ENCODE measurements around the gene SPRN. TPM values are rescaled to one million over a fixed set of nuclear protein-coding genes. Genes with fewer than 3 reads are reported as not detected.

Gene SPRN, protein sequence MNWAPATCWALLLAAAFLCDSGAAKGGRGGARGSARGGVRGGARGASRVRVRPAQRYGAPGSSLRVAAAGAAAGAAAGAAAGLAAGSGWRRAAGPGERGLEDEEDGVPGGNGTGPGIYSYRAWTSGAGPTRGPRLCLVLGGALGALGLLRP
- 0.22 to 0.54 TPM (median 0.30 TPM) in 5 replicates for total RNA-seq (2022; extraction: Qiagen RNA extraction)

DNA sequence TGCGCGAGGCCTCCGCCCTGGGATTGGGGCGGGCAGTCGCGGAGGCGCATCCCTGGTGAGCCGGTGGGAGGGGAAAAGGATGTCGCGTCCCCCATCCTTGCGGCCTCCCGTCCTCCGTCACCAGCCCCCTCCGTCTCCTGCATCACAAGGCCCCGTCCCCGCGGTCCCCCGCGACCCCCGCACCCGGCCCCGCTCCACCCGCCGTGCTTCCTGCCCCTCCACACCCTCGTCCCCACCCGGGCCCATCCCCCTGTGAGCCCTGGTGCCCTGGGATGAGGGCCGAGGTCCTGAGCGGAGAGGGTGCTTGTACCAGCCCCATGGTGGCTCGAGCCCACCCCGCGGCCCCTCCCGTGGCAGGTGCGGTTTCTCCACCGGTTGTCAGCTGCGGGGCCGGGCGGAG, at the start of gene SPRN:
SPRN (minus strand) TSS at position 25 of the 400 bp plus-strand sequence. CDS start 944 bp downstream, outside the sequence.

DNA sequence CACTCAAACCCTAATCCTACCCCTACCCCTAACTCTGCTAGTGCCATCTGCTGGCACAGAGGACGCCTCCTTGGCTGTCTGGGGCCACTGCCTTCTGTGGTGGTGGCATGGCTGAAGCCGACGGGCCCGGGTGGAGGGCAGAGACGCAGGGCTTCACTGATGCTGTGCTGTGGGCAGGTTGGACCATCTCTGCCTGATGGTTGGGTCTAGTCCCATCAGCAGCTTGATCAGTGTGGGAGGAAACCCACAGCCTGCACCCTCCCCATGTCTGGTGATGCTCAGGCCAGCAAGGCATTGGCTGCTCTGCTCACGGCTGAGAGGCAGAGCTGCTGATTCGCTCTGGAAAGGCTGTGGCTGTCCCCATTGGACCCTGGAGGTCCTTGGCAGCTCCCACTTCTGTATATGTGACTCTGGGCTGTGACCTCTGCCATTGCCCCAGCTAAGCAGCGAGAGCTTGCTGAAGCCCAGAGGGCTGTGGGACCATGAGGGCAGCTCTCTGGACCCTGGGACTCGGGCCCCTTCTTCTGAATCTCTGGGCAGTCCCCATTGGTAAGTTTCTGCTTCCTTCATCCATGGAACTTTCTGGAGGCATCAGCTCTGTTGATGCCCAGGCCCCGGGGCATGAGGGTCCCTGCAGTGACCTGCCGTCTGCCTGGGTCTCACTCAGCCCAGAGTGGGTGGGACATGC, 29.2 kb upstream of the SPRN start, which contains the start of gene SCART1:
SCART1 (plus strand) TSS at position 430 of the 688 bp plus-strand sequence; CDS start at position 483, 53 bp downstream.

DNA sequence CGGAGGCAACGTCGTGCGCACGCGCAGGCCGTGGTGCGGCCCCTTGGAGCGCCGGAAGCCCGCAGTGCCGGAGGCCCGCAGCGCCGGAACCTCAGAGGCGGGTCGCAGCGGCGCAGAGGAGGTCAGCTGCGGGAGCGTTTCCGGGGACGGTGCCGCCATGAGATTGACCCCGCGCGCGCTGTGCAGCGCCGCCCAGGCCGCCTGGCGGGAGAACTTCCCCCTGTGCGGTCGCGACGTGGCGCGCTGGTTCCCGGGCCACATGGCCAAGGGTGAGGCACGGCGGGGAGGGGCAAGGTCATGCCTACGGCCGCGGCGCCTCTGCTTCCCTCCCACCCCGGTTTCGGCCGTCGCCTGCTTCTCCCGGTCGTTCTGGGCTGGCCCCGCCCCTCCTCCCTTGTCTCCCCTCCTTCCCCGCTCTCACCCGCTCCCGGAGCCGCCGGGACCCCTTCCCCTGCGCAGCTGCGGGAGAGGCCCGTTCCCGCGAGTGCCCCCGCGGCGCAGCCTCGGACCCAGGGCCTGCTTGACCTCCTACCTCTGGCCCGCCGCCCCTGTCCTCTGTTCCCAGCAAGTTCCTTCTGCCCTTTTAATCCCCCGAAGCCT, 30.3 kb downstream of the SPRN start, which contains the start of gene MTG1:
MTG1 (plus strand) TSS at position 94 of the 600 bp plus-strand sequence; CDS start at position 158, 64 bp downstream.

DNA sequence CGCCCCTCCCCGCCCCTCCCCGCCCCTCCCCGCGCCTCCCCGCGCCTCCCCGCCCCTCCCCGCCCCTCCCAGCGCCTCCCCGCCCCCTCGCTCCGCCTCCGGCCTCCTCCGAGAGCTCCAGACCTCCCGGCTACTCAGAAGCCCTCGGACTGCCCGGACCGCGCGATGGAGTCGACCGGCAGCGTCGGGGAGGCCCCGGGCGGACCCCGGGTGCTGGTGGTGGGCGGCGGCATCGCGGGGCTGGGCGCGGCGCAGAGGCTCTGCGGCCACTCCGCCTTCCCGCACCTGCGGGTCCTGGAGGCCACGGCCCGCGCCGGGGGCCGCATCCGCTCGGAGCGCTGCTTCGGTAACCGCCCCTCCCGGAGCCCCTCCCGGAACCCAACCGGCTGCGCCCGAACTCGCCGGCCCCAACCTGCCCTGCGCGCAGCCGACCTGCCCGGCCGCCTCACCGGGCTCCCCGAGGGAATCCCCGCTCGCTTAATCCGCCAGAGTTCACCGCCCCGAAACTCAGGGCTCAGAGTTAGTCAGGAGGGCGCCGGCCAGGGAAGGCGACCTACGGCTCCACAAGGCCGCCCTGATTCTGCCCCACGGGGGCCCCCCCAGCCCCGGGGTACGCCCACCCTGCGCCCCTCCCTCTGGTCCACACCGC, 45.1 kb downstream of the SPRN start, which contains the start of gene PAOX:
PAOX (plus strand) TSS at position 111 of the 649 bp plus-strand sequence; CDS start at position 166, 55 bp downstream.

DNA sequence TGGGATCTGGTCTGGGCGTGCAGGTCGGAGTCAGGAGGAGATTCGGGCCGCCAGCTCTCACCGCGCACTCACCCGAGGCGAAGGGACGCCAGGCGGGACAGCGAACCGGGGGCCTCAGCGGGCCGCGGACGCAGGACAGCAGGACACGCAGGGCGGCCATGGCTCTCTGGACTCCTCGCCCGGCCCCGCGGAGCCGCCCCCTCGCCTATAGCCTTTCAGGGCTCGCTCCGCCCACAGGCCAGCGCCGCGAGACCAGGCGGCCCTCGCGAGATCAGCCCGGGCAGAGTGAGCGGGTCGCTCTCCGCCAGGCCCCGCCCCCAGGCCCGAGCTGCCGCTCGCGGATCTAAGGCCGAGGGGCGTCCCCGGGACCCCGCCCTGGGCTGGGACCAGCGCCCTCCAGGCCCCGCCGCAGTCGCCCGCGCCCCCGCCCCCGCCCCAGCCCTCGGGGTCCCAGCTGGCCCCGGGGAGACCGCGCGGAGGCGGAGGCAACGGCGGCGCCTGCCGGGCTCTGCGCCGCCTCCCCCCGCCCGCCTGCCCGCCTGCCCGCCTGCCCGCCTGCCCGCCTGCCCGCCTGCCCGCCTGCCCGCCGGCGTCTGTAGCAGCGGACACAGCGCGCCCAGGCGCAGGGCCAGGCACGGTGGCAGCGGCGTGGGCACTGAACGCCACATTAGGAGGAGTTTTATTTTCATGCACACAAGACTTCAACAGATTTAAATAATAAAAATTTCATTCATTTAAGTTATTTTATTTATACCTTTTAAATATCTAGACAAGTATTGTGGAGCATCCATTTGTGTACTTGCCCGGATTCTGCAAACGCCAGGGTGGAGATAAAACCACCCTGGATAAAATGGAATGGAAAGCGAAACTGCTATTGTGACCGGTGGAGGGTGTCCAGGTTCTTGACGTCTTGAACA, 51.0 kb downstream of the SPRN start, which contains the start of gene ECHS1:
ECHS1 (minus strand) TSS at position 181 of the 917 bp plus-strand sequence; CDS start at position 160, 21 bp downstream.

Other genes starting within 250 kb of the SPRN start
- 0.10 TPM in 1 of 5 replicates, not detected in the others for gene UTF1, start 194.4 kb downstream of the SPRN start, total RNA-seq (2022; extraction: Qiagen RNA extraction)
- not detected in 5 replicates for gene VENTX, start 186.8 kb downstream of the SPRN start, total RNA-seq (2022; extraction: Qiagen RNA extraction)
- gene ADAM8, start 147.8 kb downstream of the SPRN start, total RNA-seq (2022; extraction: Qiagen RNA extraction): 1.6 to 4.2 TPM (median 3.7 TPM) in 5 replicates
- gene TUBGCP2, start 115.8 kb downstream of the SPRN start, total RNA-seq (2022; extraction: Qiagen RNA extraction): 32.4 to 49.6 TPM (median 42.5 TPM) in 5 replicates
- 51.5 to 74.7 TPM (median 69.1 TPM) in 5 replicates for gene ZNF511, start 115.7 kb downstream of the SPRN start, total RNA-seq (2022; extraction: Qiagen RNA extraction)
- gene CALY, start 87.7 kb downstream of the SPRN start, total RNA-seq (2022; extraction: Qiagen RNA extraction): 0.45 to 0.71 TPM (median 0.59 TPM) in 5 replicates
- 0.15 TPM in 1 of 5 replicates, not detected in the others for gene PRAP1, start 77.3 kb downstream of the SPRN start, total RNA-seq (2022; extraction: Qiagen RNA extraction)
- 13.3 to 17.6 TPM (median 16.0 TPM) in 5 replicates for gene FUOM, start 66.6 kb downstream of the SPRN start, total RNA-seq (2022; extraction: Qiagen RNA extraction)
- 130 to 159 TPM (median 145 TPM) in 5 replicates for gene ECHS1, start 51.3 kb downstream of the SPRN start, total RNA-seq (2022; extraction: Qiagen RNA extraction)
- 1.7 to 2.5 TPM (median 2.1 TPM) in 5 replicates for gene PAOX, start 45.4 kb downstream of the SPRN start, total RNA-seq (2022; extraction: Qiagen RNA extraction)
- gene MTG1, start 30.5 kb downstream of the SPRN start, total RNA-seq (2022; extraction: Qiagen RNA extraction): 41.4 to 53.4 TPM (median 49.7 TPM) in 5 replicates
- 0.20 to 0.32 TPM (median 0.22 TPM) in 5 replicates for gene SCART1, start 29.3 kb upstream of the SPRN start, total RNA-seq (2022; extraction: Qiagen RNA extraction)
- gene CYP2E1, start 102.7 kb upstream of the SPRN start, total RNA-seq (2022; extraction: Qiagen RNA extraction): 0.16 to 0.29 TPM (median 0.21 TPM) in 4 of 5 replicates, not detected in the other
- not detected in 5 replicates for gene SYCE1, start 141.0 kb upstream of the SPRN start, total RNA-seq (2022; extraction: Qiagen RNA extraction)
- gene FRG2B, start 202.2 kb upstream of the SPRN start, total RNA-seq (2022; extraction: Qiagen RNA extraction): 0.08 to 0.14 TPM (median 0.10 TPM) in 4 of 5 replicates, not detected in the other

Data from A549 treated with Hydrocortisone at 1 μM for 4 hours (cell line).